Loucy (cell line): ENCODE measurements around the gene THOC1.
"Not testable (repeated sequence)": the region's sequence is repeated elsewhere in the genome, so short reads cannot be mapped to it uniquely, and the experiment has no call there.

Source experiments
- H2AFZ ChIP-seq: fragments of 200-600 bp; sonication (generic); 2 replicates; pipeline ENCODE4 v1.6.0; 2016; ENCODE audit warnings: antibody characterized with exemption, mild to moderate bottlenecking, low read length, moderate library complexity
- H3F3A ChIP-seq: fragments of 200-600 bp; 2 replicates; pipeline ENCODE4 v1.6.0; 2016; ENCODE audit warnings: antibody characterized with exemption, low read depth, mild to moderate bottlenecking
- H3K27me3 ChIP-seq: fragments of 200-600 bp; sonication (generic); 2 replicates; pipeline ENCODE4 v1.6.1; 2014; ENCODE audit warnings: low read length, mild to moderate bottlenecking; ENCODE audit not compliant: insufficient read depth, poor library complexity, severe bottlenecking
- H3K36me3 ChIP-seq: fragments of 200-600 bp; sonication (generic); 2 replicates; pipeline ENCODE4 v1.6.1; 2016; ENCODE audit warnings: low read length; ENCODE audit not compliant: insufficient read depth
- H3K4me1 ChIP-seq: fragments of 200-600 bp; sonication (generic); 2 replicates; pipeline ENCODE4 v1.5.1; 2014; ENCODE audit warnings: low read length, mild to moderate bottlenecking; ENCODE audit not compliant: insufficient read depth, poor library complexity, severe bottlenecking
- H3K4me2 ChIP-seq: fragments of 200-600 bp; sonication (generic); 2 replicates; pipeline ENCODE4 v1.6.0; 2014; ENCODE audit warnings: antibody characterized with exemption, low read length, low read depth, mild to moderate bottlenecking; ENCODE audit not compliant: poor library complexity, severe bottlenecking
- H3K4me3 ChIP-seq: fragments of 200-600 bp; sonication (generic); 2 replicates; pipeline ENCODE4 v1.5.1; 2014; ENCODE audit warnings: low read length, mild to moderate bottlenecking, mixed read lengths; ENCODE audit not compliant: poor library complexity, severe bottlenecking
- H3K79me2 ChIP-seq: fragments of 200-600 bp; sonication (generic); 2 replicates; pipeline ENCODE4 v1.6.1; 2014; ENCODE audit warnings: low read length; ENCODE audit not compliant: insufficient read depth
- H3K9ac ChIP-seq: fragments of 200-600 bp; sonication (generic); 2 replicates; pipeline ENCODE4 v1.6.0; 2014; ENCODE audit warnings: mild to moderate bottlenecking, low read depth, low read length, moderate library complexity; ENCODE audit not compliant: poor library complexity, severe bottlenecking
- H3K9me2 ChIP-seq: fragments of 200-600 bp; sonication (generic); replicated peaks from 2 replicates; pipeline ENCODE4 v1.6.1; 2016; ENCODE audit warnings: low read depth, low read length, mixed read lengths
- H3K9me3 ChIP-seq: fragments of 200-600 bp; sonication (generic); 2 replicates; pipeline ENCODE4 v1.6.1; 2014; ENCODE audit warnings: mild to moderate bottlenecking, antibody characterized with exemption, low read length, low read depth; ENCODE audit not compliant: insufficient read depth
- H4K20me1 ChIP-seq: fragments of 200-600 bp; sonication (generic); 2 replicates; pipeline ENCODE4 v1.6.0; 2014; ENCODE audit warnings: antibody characterized with exemption, low read length, mild to moderate bottlenecking; ENCODE audit not compliant: insufficient read depth, poor library complexity, severe bottlenecking
- CTCF ChIP-seq: fragments of 200-600 bp; sonication (generic); conservative IDR thresholded peaks from 2 replicates; pipeline ENCODE4 v1.5.1; 2014; ENCODE audit warnings: mild to moderate bottlenecking, antibody characterized with exemption, low read length
- EZH2phosphoT487 ChIP-seq: fragments of 200-600 bp; IDR thresholded peaks from 2 replicates; pipeline ENCODE4 v1.6.1; 2018; ENCODE audit warnings: antibody characterized with exemption, mild to moderate bottlenecking, moderate library complexity, borderline replicate concordance

THOC1 gene

DNA sequence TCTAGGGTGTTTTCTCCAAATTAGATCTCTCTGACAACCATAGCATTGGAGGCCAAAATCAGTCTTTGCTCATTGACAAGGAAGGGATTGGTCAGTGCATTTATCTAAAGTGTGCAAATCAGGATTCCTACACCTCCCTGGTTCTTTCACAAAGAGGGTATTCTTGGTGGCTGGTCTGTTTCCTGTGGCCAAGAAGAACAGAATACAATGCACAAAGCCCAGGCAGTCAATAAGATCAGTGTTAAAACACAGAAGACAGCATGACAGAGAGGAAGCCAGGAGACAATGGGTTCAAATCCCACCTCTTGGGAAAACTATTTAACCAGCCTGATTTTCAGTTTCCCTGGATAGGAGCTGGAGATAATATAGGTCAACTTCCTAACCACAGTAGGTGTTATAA is 46.1 kb upstream of the THOC1 start:
- no peak for TF ChIP-seq EZH2phosphoT487
- no peak for TF ChIP-seq CTCF
- no peak overlapping the region for H3K9ac ChIP-seq
- H3K9me3 ChIP-seq = peaks cover 5% of the 10 kb centered on the region; the same call in 1 of the 2 replicates
- H3K4me2 ChIP-seq = no peak overlapping the region
- H2AFZ ChIP-seq = no peak overlapping the region
- no peaks in the 10 kb centered on the region for H3F3A ChIP-seq
- no peaks in the 10 kb centered on the region for H3K36me3 ChIP-seq
- H4K20me1 ChIP-seq = no peaks in the 10 kb centered on the region
- no peak overlapping the region for H3K4me3 ChIP-seq
- no peaks in the 10 kb centered on the region for H3K79me2 ChIP-seq
- no peaks in the 10 kb centered on the region for H3K4me1 ChIP-seq
- no peaks in the 10 kb centered on the region for H3K27me3 ChIP-seq
- no peaks in the 10 kb centered on the region for H3K9me2 ChIP-seq

DNA sequence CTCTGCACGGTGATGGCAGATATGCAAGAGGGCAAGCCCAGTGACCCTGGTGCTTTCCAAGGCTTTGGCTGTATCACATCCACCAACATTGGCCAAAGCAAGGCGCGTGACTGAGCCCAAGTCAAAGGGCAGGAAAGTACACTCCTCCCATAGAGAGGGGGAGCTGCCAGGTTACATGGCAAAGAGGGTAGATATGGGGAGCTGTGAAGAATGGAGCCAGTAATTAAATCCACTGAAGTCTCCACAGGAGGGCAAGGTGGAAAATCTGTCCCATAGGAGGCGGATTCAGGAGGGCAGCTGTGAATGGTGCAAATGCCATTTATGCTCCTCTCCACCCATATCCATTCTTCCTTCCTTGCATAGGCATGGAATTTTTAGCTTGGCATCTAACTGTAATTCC is 44.6 kb upstream of the THOC1 start:
- Histone ChIP-seq H4K20me1 (no peaks in the 10 kb centered on the region), H3K9me2 (no peaks in the 10 kb centered on the region), H3F3A (no peaks in the 10 kb centered on the region), H3K79me2 (no peaks in the 10 kb centered on the region), H3K4me3 (no peak overlapping the region), H3K4me1 (no peaks in the 10 kb centered on the region), H3K4me2 (no peak overlapping the region), H2AFZ (no peak overlapping the region), H3K9ac (no peak overlapping the region), H3K27me3 (no peaks in the 10 kb centered on the region), H3K9me3 (peaks cover 5% of the 10 kb centered on the region; the same call in 1 of the 2 replicates), H3K36me3 (no peaks in the 10 kb centered on the region)
- TF ChIP-seq CTCF = no peak
- TF ChIP-seq EZH2phosphoT487 = no peak

DNA sequence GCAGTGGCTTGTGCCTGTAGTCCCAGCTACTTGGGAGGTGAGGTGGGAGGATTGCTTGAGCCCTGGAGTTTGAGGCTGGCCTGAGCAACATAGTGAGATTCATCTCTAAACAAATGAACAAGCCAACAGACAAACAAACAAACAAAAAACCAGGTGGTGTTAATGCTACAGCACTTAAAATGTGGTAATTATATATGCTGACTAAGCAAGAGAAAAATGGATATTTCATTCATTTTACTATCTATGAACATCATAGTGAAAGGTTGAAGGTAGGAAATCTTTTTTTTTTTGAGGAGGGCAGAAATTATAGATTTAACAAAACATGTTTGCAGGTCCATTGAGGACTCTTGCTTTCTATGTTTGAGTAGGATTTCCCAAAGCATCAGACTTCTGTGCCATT is 42.2 kb upstream of the THOC1 start:
- Histone ChIP-seq H3K4me2 (no peak overlapping the region), H3K9me3 (peaks cover 5% of the 10 kb centered on the region; the same call in 1 of the 2 replicates), H3K36me3 (no peaks in the 10 kb centered on the region), H3K79me2 (no peaks in the 10 kb centered on the region), H2AFZ (no peak overlapping the region), H3K4me3 (no peak overlapping the region), H3K4me1 (no peaks in the 10 kb centered on the region), H3F3A (no peaks in the 10 kb centered on the region), H3K9ac (no peak overlapping the region), H4K20me1 (no peaks in the 10 kb centered on the region), H3K27me3 (no peaks in the 10 kb centered on the region), H3K9me2 (no peaks in the 10 kb centered on the region)
- TF ChIP-seq EZH2phosphoT487 (no peak), CTCF (no peak)

DNA sequence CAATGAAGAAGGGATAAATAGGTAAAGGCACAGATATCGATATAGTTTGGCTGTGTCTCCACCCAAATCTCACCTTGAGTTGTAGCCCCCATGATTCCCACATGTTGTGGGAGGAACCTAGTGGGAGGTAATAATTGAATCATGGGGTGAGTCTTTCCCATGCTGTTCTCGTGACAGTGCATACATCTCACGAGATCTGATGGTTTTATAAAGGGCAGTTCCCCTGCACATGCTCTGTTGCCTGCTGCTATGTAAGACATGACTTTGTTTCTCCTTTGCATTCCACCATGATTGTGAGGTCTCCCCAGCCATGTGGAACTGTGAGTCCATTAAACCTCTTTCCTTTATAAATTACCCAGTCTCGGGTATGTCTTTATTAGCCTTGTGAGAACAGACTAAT is 40.2 kb upstream of the THOC1 start:
- H4K20me1 ChIP-seq, H3K9me2 ChIP-seq, H3K9ac ChIP-seq, H3K4me3 ChIP-seq, H3K27me3 ChIP-seq, H3K36me3 ChIP-seq, H3K4me1 ChIP-seq, H3F3A ChIP-seq, H3K9me3 ChIP-seq, H2AFZ ChIP-seq, H3K79me2 ChIP-seq, H3K4me2 ChIP-seq: not testable (repeated sequence)
